ENCODE measurements around the gene SRSF2.

DNA sequence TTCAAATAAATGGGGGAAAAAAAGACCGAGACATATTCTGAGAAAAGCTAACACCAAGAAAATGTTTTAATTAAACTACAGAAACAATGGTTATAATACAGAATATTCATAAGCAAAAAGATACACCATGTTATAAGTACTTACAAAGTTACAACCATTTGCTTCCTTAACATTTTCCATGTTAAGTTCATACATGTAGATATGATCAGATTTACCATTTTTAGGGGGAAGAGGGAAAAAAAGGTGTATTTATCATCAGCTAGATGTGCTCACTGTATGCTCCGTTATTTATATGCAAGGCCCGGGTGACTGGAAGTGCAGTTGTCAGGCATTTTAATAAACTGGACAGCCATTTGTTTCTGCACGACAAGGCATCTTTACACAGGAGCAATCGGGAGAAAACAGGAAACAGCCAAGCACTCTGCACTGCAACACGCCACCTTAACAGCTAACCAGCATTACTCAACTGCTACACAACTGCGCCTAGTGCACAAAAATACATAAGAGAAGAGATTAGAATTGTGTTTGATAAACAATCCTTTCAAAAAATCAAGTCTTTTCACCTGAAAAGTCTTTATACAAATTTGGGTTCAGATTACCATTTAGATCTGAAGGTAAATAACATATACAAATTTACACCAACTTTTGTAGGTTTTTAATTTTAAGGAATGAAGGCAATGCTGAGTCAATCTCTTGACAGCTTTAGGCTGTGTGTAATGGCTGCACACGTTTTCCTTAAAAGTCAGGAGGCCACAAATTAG is 2.9 kb downstream of the SRSF2 start:
- TF ChIP-seq, protein P1, sequence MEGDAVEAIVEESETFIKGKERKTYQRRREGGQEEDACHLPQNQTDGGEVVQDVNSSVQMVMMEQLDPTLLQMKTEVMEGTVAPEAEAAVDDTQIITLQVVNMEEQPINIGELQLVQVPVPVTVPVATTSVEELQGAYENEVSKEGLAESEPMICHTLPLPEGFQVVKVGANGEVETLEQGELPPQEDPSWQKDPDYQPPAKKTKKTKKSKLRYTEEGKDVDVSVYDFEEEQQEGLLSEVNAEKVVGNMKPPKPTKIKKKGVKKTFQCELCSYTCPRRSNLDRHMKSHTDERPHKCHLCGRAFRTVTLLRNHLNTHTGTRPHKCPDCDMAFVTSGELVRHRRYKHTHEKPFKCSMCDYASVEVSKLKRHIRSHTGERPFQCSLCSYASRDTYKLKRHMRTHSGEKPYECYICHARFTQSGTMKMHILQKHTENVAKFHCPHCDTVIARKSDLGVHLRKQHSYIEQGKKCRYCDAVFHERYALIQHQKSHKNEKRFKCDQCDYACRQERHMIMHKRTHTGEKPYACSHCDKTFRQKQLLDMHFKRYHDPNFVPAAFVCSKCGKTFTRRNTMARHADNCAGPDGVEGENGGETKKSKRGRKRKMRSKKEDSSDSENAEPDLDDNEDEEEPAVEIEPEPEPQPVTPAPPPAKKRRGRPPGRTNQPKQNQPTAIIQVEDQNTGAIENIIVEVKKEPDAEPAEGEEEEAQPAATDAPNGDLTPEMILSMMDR (IDR thresholded peaks at IDR 0.05) = no peak
- no peak for TF ChIP-seq POLR2A (IDR thresholded peaks at IDR 0.05)

Measured in body of pancreas (tissue), 4 donors.